ENCODE measurements around the gene MRPS26.

Gene MRPS26

GRCh38 chr20:3077618-3078134, 31.8 kb downstream of the MRPS26 start:
- DNase-seq, result no peak

GRCh38 chr20:3080939-3081388, 35.1 kb downstream of the MRPS26 start:
- no peak for DNase-seq

GRCh38 chr20:3081641-3082040, 35.8 kb downstream of the MRPS26 start:
- no peak for DNase-seq

GRCh38 chr20:3082306-3082951, 36.6 kb downstream of the MRPS26 start:
- DNase-seq, result no peak

- no peak for DNase-seq
These were observed 37.4 kb downstream of the MRPS26 start for GRCh38 chr20:3082955-3083952.

- no peak for DNase-seq
These were observed 38.6 kb downstream of the MRPS26 start, which contains the start of gene AVP for GRCh38 chr20:3084283-3084985. Gene AVP, minus strand, starts transcription at chr20:3084724. Its CDS starts 50 bp downstream, at chr20:3084674.

GRCh38 chr20:3084986-3085360, 39.1 kb downstream of the MRPS26 start:
- DNase-seq, result no peak

- DNase-seq, result no peak
These were observed 39.8 kb downstream of the MRPS26 start for GRCh38 chr20:3085571-3086072.

- DNase-seq, result no peak
These were observed 42.2 kb downstream of the MRPS26 start for GRCh38 chr20:3088031-3088430.

GRCh38 chr20:3090565-3090964, 44.7 kb downstream of the MRPS26 start:
- DNase-seq, result no peak

GRCh38 chr20:3092611-3093379, 46.9 kb downstream of the MRPS26 start:
- no peak for DNase-seq

GRCh38 chr20:3093861-3094361, 48.1 kb downstream of the MRPS26 start:
- DNase-seq, result no peak

- DNase-seq, result no peak
These were observed 49.2 kb downstream of the MRPS26 start for GRCh38 chr20:3094848-3095629.

All from NCI-H2081 treated with DMSO at 0.1 percent for 48 hours (cell line).